ENCODE results near the gene FBXL22.

The FBXL22 gene

GRCh38 chr15:63575312-63575711 is 21.9 kb upstream of the FBXL22 start:
- no peak for TF ChIP-seq CTCF (IDR thresholded peaks at IDR 0.05; ENCODE audit: low read depth, low read length, missing control alignments)
- no peak for DNase-seq (ENCODE audit: low read depth)
- H3K4me3 ChIP-seq (ENCODE audit: low read depth, low read length): no peak overlapping the region

- TF ChIP-seq CTCF (IDR thresholded peaks at IDR 0.05; ENCODE audit: low read depth, low read length, missing control alignments): no peak
- no peak overlapping the region for H3K4me3 ChIP-seq (ENCODE audit: low read depth, low read length)
- no peak for DNase-seq (ENCODE audit: low read depth)
Measured at GRCh38 chr15:63576441-63576840, 20.7 kb upstream of the FBXL22 start.

DNA sequence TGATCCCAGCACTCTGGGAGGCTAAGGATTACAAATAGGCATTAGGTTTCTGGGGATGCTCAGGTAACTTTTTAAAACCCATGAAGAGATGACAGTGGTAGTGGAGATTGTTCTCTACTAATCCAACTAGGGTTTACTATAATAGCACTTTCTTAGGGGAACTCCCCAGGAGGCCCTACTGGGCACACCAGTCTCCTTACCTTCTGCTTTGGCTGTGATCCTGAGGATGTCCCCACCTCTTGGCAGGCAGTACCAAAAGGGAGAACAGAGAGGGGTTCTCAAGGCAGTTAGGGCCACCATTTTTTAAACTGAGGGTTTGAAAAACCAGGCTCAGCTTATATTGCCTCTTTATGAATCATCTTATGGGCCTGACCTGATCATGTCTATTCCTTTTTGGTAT is 15.0 kb upstream of the FBXL22 start:
- DNase-seq (ENCODE audit: low read depth): no peak
- H3K4me3 ChIP-seq (ENCODE audit: low read depth, low read length): no peak overlapping the region
- no peak for TF ChIP-seq CTCF (IDR thresholded peaks at IDR 0.05; ENCODE audit: low read depth, low read length, missing control alignments)

GRCh38 chr15:63582718-63583426 is 14.3 kb upstream of the FBXL22 start:
- no peak for DNase-seq (ENCODE audit: low read depth)
- no peak overlapping the region for H3K4me3 ChIP-seq (ENCODE audit: low read depth, low read length)
- TF ChIP-seq CTCF (IDR thresholded peaks at IDR 0.05; ENCODE audit: low read depth, low read length, missing control alignments): no peak

DNA sequence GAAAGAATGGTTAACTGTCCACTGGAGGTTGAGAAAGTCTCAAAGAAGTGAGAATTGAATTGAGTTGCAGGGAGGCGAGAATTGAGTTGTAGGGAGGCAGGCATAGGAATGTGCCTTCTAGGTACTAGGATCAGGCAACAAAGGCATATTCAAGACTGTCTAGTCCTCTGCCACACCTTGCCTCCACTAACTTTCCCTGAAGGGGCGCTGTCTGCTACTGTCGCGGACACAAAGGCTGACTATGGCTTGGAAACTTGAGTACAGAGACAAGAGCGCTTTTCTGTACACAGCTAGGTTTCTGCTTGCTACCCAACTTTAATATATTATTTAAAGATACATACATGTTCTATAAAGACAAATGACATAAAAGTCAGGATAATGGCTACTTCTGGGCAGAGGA is 10.4 kb upstream of the FBXL22 start:
- no peak overlapping the region for H3K4me3 ChIP-seq (ENCODE audit: low read depth, low read length)
- TF ChIP-seq CTCF (IDR thresholded peaks at IDR 0.05; ENCODE audit: low read depth, low read length, missing control alignments): no peak
- no peak for DNase-seq (ENCODE audit: low read depth)

DNA sequence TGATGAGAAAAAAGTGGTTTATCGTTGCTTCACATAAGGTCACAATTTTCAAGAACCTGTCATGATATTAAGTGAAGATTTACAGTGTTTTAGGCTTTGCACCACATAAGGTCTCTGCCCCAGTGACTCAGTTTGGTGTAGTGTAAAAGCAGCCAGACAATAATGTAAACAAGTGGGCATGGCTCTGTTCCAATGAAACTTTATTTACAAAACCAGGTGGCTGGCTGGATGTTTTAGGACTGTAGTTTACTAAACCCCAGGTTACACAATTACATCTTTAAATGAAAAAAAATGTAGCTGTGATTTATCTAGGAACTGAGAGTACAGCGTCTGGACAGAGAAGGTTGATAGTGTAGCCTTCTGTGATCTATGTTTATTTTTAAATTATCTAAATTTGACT is 9.7 kb upstream of the FBXL22 start:
- no peak overlapping the region for H3K4me3 ChIP-seq (ENCODE audit: low read depth, low read length)
- TF ChIP-seq CTCF (IDR thresholded peaks at IDR 0.05; ENCODE audit: low read depth, low read length, missing control alignments): no peak
- DNase-seq (ENCODE audit: low read depth): no peak

- H3K4me3 ChIP-seq (ENCODE audit: low read depth, low read length): no peak overlapping the region
- DNase-seq (ENCODE audit: low read depth): no peak
Measured at GRCh38 chr15:63588826-63589225, 8.4 kb upstream of the FBXL22 start.

More at GRCh38 chr15:63588826-63589225, 8.4 kb upstream of the FBXL22 start:
- TF ChIP-seq CTCF (IDR thresholded peaks at IDR 0.05; ENCODE audit: low read depth, low read length, missing control alignments): no peak
